Suppressor macrophage (primary cell): ENCODE data around the gene KLHL1.

Source experiments
- DNase-seq, 4 experiments: peaks; one replicate each; pipeline ENCODE4 v3.0.0-alpha.2; 2020 to 2022

The KLHL1 gene

GRCh38 chr13:69857183-69857821 lies 250.9 kb downstream of the KLHL1 start:
- peak in 2 of 4 experiments; percentile 58 to 71 for DNase-seq

DNA sequence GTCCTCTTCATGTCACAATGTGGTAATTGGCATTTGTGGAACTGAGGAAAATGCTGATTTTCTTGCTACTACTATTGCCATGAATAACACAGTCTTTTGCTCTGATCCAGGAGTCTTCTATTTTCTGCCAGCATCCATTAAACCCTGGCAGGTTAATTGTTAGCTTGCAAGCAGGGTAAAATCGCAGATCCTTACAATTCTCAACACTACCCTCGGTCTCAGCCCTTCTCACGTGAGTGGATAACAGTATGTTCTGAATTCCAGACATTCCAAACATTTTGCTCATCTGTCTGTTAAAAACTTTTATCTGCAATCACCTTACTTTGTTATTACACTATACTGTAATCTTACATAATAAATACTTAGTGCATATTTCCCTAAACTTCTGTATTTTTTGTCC lies 251.9 kb downstream of the KLHL1 start:
- no peak for DNase-seq

- DNase-seq, result no peak
Observed at GRCh38 chr13:69828527-69828926, 279.7 kb downstream of the KLHL1 start.

GRCh38 chr13:69820180-69820579 lies 288.1 kb downstream of the KLHL1 start:
- no peak for DNase-seq

GRCh38 chr13:69817333-69817869 lies 290.9 kb downstream of the KLHL1 start:
- DNase-seq, result no peak

GRCh38 chr13:69809152-69809551 lies 299.1 kb downstream of the KLHL1 start:
- DNase-seq, result no peak

DNA sequence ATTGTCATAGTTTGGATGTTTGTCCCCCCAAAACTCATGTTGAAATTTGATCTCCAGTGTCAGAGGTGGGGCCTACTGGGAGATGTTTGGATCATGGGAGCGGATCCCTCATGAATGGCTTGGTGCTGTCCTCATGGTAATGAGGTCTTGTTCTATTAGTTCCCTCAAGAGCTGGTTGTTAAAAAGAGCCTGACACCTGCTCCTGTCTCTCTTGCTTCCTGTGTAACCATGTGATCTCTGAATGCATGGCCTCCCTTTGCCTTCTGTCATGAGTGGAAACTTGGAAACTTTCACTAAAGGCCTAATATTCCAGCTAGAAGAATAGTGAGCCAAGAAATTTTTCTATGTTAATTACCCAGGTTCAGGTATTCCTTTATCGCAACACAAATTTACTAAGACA lies 312.0 kb downstream of the KLHL1 start:
- DNase-seq, result no peak

DNA sequence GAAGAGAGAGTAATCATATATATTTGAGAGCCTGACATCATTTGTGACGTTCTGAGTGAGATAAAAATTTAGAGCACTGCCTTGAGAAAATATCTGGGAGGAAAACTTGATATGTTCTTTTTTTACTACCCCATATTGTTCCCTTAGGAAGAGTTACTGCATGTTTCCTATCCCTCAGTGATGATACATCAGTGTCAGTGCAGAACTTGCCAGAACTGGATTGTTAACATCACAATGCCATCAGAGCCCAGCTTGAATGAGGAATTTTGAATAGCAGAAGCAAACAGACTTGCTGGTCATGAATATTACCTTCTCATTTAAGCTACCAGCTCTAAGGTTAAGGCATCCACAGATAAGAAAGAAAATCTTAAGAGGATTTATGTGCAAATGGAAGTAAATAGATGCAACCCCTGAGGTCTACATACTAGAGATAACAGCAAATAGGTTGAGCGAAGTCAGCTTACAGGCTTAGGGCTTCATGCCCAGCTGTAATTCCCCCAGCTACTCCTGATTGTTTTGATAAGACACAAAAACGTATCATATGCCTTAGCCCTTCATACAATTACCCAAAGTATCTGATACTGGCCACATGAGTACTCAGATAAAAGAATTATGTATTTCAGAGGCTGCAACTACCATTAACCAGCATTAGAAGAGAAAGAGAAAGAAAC lies 314.3 kb downstream of the KLHL1 start:
- DNase-seq, result no peak

GRCh38 chr13:69776937-69777336 lies 331.3 kb downstream of the KLHL1 start:
- DNase-seq, result no peak

DNA sequence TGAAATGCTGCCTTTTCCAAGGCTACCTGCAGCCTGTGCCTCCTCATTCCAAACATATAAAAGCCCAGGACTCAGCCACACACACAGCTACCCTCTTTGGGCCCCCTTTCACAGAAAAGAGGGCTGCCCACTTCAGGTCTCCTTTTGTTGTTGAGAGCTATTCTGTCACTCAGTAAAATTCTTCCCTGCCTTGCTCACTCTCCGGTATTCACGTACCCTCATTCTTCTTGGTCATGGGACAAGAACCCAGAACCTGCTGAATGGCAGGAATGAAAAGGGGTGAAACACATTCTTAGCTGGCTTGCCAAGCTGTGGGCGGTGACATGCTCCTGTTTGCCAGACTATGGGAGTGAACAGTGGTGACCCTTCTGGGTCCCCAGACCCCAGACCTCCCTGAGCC lies 338.6 kb downstream of the KLHL1 start:
- DNase-seq, result no peak

DNA sequence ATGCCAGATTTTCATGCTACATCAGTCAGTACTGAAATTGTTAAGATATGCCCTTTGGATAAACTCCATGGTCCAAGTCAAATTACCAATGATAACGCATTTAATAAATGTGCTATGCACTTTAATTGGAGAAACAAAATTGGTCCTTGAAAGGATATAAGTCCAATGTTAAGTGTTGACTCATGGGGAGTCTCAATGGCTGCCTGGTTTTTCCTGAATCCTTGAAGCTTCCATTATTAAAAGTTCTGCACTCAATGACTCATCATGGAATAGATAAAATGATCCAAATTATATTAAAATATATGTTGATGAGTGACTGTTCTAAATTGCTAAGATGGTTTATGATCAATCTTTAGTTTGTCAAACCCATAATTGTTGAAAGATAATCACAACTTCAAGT lies 346.7 kb downstream of the KLHL1 start:
- no peak for DNase-seq

- peak in 2 of 4 experiments; percentile 1 for DNase-seq
Observed at GRCh38 chr13:69755101-69755500, 353.2 kb downstream of the KLHL1 start.

DNA sequence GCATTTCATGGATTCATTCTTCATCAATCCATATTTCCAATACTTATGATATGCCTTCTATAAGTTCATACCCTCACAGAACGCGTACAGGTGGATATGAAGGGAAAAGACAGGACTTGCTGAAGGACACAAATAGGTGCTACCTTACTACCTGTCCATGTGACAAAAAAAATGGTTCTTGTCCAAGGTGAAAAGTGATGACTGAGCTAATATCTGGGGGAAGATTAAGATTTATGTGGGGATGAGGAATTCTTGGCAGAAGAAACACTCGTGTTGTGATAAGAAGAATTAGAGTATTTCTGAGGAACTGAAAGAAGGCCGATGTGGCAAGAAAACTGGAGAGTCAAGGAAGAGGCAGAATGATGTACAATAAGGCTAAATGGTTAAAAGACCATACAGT lies 357.0 kb downstream of the KLHL1 start:
- no peak for DNase-seq

GRCh38 chr13:69737129-69737935 lies 370.9 kb downstream of the KLHL1 start:
- no peak for DNase-seq

DNA sequence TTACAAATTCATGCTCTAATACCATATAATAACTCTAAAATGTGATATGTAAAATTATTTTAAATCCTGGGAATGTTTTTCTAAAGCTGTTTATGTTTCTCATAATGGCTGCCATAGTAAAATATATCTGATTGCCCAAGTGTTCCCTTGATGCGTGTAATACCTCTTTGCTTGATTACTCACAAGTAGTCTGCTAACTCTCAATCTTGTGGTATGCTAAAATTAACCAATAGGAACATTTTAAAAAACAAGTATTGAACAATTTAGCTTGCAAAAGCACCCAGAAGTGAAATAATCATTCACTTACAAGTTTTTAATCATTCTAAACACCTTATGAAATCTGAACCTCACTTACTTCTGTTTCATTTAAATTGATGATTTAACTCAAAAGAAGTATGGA lies 386.6 kb downstream of the KLHL1 start:
- no peak for DNase-seq

DNA sequence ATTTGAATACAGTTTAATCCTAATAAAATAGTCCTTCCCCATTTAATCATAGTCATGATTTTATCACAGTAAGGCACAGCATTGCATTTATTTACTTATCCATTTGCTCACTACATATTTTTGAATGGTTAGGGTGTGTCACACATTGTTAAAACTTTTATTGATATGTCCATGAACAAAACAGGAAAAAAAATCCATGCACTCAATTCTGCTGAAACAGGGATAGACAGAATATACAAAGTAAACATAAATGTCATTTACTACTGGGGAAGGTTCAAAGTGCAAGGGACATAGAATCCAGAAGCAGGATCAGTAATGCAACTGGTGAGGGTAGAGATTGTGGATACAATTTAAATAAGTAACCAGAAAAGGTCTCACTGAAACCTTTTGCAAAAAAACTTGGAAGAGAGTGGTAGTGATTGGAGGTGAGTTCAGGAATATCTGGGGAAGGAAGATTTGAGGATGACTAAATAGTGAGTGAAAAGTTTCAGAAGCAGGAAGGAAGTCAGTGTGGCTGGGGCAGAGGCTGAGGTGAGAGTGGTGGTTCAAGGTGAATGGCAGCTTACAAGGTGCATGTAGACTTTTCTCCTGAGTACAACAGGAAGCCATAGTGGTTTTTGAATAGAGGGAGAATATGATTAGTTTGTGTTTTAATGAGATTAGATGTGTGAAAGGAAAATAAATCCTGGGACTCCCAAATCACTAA lies 387.8 kb downstream of the KLHL1 start:
- no peak for DNase-seq

GRCh38 chr13:69706807-69707206 lies 401.4 kb downstream of the KLHL1 start:
- no peak for DNase-seq

DNA sequence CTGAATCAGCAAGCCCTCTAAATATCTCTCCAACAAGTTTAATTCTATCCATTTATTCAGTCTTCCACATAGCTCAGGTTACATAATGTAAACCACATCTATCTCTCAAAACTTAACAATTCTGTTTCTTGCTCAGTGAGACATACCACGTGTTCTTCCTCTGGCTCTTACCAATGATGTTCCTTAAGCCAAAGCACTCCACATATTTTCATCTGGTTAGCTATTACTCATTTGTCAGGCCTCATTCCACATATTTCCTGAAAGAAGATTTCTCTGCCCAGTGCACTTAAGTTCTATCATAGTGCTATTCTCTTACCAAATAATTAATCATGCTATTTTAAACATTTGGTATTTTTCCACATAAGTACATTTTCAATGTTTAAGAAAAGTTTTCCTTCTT lies 403.9 kb downstream of the KLHL1 start:
- no peak for DNase-seq

GRCh38 chr13:69690999-69691398 lies 417.3 kb downstream of the KLHL1 start:
- no peak for DNase-seq

DNA sequence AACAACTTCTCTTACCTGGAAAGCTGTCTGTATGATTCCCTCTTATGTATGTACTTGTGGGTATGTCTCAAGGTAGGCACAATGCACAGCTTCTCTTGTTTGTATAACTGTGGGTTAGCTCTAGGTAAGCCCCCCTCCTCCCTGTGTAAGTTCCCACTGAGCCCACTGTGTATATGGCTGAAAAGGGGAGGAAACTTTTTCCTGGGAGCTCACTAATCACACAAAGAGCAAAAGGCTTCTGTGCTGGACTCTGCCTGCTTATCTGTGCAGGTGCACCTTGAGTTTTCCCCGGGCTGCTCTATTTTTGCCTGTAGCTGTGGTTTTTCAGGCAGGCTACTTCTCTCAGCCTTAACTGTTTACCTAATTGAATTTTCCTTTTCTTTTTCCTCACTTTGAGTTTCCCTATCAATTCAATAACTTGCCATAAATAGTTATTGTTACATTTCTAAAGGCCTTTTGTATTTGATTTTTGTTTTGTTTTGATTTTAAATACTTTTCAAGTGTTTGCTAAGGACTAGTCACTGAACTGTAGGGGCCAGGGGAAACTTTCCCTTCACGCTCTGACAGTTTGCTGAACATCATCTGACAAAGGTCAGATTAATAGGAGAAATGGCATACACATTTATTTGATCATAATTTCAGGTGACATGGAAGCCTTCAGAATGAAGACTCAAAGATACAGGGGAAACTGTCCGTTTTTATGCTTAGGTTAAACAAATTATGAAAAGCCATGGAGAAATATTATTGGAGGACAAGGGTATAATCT lies 424.1 kb downstream of the KLHL1 start:
- DNase-seq, result no peak

DNA sequence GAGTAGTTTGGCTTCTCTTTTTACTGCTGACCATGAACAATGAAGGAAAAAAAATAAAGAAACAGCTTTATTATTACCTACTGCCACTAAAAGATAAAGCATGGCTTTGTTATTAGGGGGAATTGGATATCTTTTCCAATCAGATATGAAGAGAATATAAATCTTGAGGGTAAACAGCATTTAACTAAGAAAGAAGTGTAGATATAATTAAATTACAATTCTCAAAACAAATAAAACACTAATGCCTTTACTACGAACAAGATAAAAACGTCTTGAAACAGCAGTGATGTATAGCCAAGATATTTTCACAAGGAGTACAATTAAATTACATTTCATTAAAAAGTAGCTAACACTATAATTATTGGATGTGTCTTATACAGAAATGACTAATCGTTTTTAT lies 426.5 kb downstream of the KLHL1 start:
- DNase-seq, result no peak

GRCh38 chr13:69677343-69677742 lies 430.9 kb downstream of the KLHL1 start:
- DNase-seq, result no peak
